ENCODE measurements around the gene UBAP2. TPM values are rescaled to one million over a fixed set of nuclear protein-coding genes. Genes with fewer than 3 reads are reported as not detected.
"Not testable (repeated sequence)": the region's sequence is repeated elsewhere in the genome, so short reads cannot be mapped to it uniquely, and the experiment has no call there.

UBAP2 gene
- polyA plus RNA-seq, 1 donor (not counting 4 experiments of a cell fraction or from before 2014, with no cell fraction given), result 16.3 TPM

DNA sequence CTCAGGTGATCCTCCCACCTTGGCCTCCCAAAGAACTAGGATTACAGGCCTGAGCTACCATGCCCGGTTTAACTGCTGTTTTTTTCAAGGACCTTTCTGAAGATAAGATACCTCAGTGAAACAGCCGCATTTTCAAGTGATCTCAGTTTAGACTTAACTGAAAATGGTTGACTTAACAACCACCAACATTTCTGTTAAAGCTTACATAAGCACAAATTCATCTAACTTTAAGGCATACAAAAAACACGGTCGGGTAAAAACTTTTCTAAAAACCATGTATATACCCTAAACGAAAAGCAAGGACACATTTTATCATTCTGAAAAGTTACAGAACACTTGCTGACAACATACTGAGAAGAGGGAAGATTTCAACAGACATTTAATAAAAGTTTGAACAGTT, 22.9 kb downstream of the UBAP2 start:
- no peak overlapping the region for H3K4me2 ChIP-seq (ENCODE audit: control insufficient read depth, extremely low read depth, insufficient read depth, low read depth, low read length)
- H3K27ac ChIP-seq (ENCODE audit: control insufficient read depth, insufficient read depth, low read length), result no peak overlapping the region
- no peaks in the 10 kb centered on the region for H3K9me3 ChIP-seq (ENCODE audit: control insufficient read depth, low read depth, low read length)
- no peaks in the 10 kb centered on the region for H3K9me1 ChIP-seq (ENCODE audit: control insufficient read depth, extremely low read depth, insufficient read depth, low read length)
- H3K27me3 ChIP-seq (ENCODE audit: control insufficient read depth, extremely low read depth, insufficient read depth, low read length), result no peaks in the 10 kb centered on the region
- H3K79me2 ChIP-seq (ENCODE audit: control insufficient read depth, insufficient read depth, low read length), result peaks cover 94% of the 10 kb centered on the region
- FAIRE-seq (no peak), DNase-seq (ENCODE audit: low read depth, low spot score) (no peak)
- dilution Hi-C loops (cut with MboI; ENCODE audit: extremely low pct_ligation_motif_present, low sequenced_read_pairs), result no loop called here
- H4K20me1 ChIP-seq (ENCODE audit: control insufficient read depth, extremely low read depth, insufficient read depth, low read length), result peaks cover 8% of the 10 kb centered on the region
- H3K4me3 ChIP-seq (ENCODE audit: control insufficient read depth in 2 of 3, extremely low read depth in 1 of 3, insufficient read depth in 2 of 3, low read depth in 1 of 3, low read length in 3 of 3), result no peak overlapping the region
- no peak overlapping the region for H3K9ac ChIP-seq (ENCODE audit: control insufficient read depth, extremely low read depth, insufficient read depth, low read length)
- H2AFZ ChIP-seq (ENCODE audit: control insufficient read depth, low read length), result no peak overlapping the region
- no peaks in the 10 kb centered on the region for H3K4me1 ChIP-seq (ENCODE audit: control insufficient read depth, extremely low read depth, insufficient read depth, low read length)
- peaks cover 2 to 17% of the 10 kb centered on the region in 2 experiments for H3K36me3 ChIP-seq (ENCODE audit: control insufficient read depth in 2 of 2, extremely low read depth in 1 of 2, insufficient read depth in 2 of 2, low read length in 2 of 2)
- TF ChIP-seq, protein P1, sequence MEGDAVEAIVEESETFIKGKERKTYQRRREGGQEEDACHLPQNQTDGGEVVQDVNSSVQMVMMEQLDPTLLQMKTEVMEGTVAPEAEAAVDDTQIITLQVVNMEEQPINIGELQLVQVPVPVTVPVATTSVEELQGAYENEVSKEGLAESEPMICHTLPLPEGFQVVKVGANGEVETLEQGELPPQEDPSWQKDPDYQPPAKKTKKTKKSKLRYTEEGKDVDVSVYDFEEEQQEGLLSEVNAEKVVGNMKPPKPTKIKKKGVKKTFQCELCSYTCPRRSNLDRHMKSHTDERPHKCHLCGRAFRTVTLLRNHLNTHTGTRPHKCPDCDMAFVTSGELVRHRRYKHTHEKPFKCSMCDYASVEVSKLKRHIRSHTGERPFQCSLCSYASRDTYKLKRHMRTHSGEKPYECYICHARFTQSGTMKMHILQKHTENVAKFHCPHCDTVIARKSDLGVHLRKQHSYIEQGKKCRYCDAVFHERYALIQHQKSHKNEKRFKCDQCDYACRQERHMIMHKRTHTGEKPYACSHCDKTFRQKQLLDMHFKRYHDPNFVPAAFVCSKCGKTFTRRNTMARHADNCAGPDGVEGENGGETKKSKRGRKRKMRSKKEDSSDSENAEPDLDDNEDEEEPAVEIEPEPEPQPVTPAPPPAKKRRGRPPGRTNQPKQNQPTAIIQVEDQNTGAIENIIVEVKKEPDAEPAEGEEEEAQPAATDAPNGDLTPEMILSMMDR (optimal IDR thresholded peaks at IDR 0.05 in 1 of 3, IDR thresholded peaks at IDR 0.05 in 1 of 3, conservative IDR thresholded peaks at IDR 0.05 in 1 of 3; ENCODE audit: extremely low read depth in 1 of 3, insufficient read depth in 2 of 3, low read length in 3 of 3), result no peak
- no peak for TF ChIP-seq EZH2 (IDR thresholded peaks at IDR 0.05; ENCODE audit: low read length)

DNA sequence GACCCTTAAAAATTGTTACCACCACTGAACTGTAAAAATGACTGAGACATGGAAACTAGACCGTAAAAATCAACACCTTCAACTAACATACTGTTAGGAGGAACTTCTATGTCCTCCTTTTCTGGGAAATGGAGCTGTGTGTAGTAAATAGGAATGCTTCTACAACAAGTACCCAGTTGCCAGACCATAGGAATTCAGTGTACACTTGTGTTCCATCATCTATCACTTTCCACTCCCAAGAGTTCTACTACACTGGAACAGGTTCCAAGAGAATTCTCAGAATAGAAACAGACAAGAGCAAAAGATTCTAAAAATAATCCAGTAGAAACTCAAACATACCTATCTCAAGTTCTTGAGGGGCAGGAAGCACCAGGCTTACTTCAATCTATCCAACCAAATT, 23.6 kb downstream of the UBAP2 start:
- no peak overlapping the region for H3K4me2 ChIP-seq (ENCODE audit: control insufficient read depth, extremely low read depth, insufficient read depth, low read depth, low read length)
- FAIRE-seq (no peak), DNase-seq (ENCODE audit: low read depth, low spot score) (no peak)
- no peak overlapping the region for H2AFZ ChIP-seq (ENCODE audit: control insufficient read depth, low read length)
- no peaks in the 10 kb centered on the region for H3K27me3 ChIP-seq (ENCODE audit: control insufficient read depth, extremely low read depth, insufficient read depth, low read length)
- peaks cover 96% of the 10 kb centered on the region for H3K79me2 ChIP-seq (ENCODE audit: control insufficient read depth, insufficient read depth, low read length)
- H3K9ac ChIP-seq (ENCODE audit: control insufficient read depth, extremely low read depth, insufficient read depth, low read length), result no peak overlapping the region
- peaks cover 2 to 17% of the 10 kb centered on the region in 2 experiments for H3K36me3 ChIP-seq (ENCODE audit: control insufficient read depth in 2 of 2, extremely low read depth in 1 of 2, insufficient read depth in 2 of 2, low read length in 2 of 2)
- H3K9me3 ChIP-seq (ENCODE audit: control insufficient read depth, low read depth, low read length), result no peaks in the 10 kb centered on the region
- no peak overlapping the region for H3K4me3 ChIP-seq (ENCODE audit: control insufficient read depth in 2 of 3, extremely low read depth in 1 of 3, insufficient read depth in 2 of 3, low read depth in 1 of 3, low read length in 3 of 3)
- H4K20me1 ChIP-seq (ENCODE audit: control insufficient read depth, extremely low read depth, insufficient read depth, low read length), result peaks cover 12% of the 10 kb centered on the region
- H3K9me1 ChIP-seq (ENCODE audit: control insufficient read depth, extremely low read depth, insufficient read depth, low read length), result no peaks in the 10 kb centered on the region
- no peak overlapping the region for H3K27ac ChIP-seq (ENCODE audit: control insufficient read depth, insufficient read depth, low read length)
- dilution Hi-C loops (cut with MboI; ENCODE audit: extremely low pct_ligation_motif_present, low sequenced_read_pairs), result no loop called here
- TF ChIP-seq EZH2 (IDR thresholded peaks at IDR 0.05; ENCODE audit: low read length), result no peak
- TF ChIP-seq, protein P1 (optimal IDR thresholded peaks at IDR 0.05 in 1 of 3, IDR thresholded peaks at IDR 0.05 in 1 of 3, conservative IDR thresholded peaks at IDR 0.05 in 1 of 3; ENCODE audit: extremely low read depth in 1 of 3, insufficient read depth in 2 of 3, low read length in 3 of 3), result no peak
- H3K4me1 ChIP-seq (ENCODE audit: control insufficient read depth, extremely low read depth, insufficient read depth, low read length), result no peaks in the 10 kb centered on the region

DNA sequence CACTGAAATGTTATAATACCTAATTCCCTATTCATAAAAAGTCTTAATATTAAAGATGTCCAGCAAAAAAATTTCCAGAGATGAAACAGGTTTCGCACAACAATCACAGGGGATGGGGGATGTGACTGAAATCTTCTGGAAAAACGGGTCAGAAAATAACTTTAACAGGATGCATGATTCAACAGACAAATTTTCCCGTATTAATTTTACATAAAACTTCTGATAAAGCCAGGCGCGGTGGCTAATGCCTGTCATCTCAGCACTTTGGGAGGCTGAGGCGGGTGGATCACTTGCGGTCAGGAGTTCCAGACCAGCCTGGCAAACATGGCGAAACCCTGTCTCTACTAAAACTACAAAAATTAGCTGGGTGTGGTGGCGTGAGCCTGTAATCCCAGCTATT, 24.2 kb downstream of the UBAP2 start:
- FAIRE-seq; H2AFZ ChIP-seq (ENCODE audit: control insufficient read depth, low read length); H3K27ac ChIP-seq (ENCODE audit: control insufficient read depth, insufficient read depth, low read length); DNase-seq (ENCODE audit: low read depth, low spot score); H3K4me3 ChIP-seq (ENCODE audit: control insufficient read depth in 2 of 3, extremely low read depth in 1 of 3, insufficient read depth in 2 of 3, low read depth in 1 of 3, low read length in 3 of 3); H3K9ac ChIP-seq (ENCODE audit: control insufficient read depth, extremely low read depth, insufficient read depth, low read length); H3K9me1 ChIP-seq (ENCODE audit: control insufficient read depth, extremely low read depth, insufficient read depth, low read length); H3K4me2 ChIP-seq (ENCODE audit: control insufficient read depth, extremely low read depth, insufficient read depth, low read depth, low read length); H3K4me1 ChIP-seq (ENCODE audit: control insufficient read depth, extremely low read depth, insufficient read depth, low read length); H3K9me3 ChIP-seq (ENCODE audit: control insufficient read depth, low read depth, low read length); dilution Hi-C loops (cut with MboI; ENCODE audit: extremely low pct_ligation_motif_present, low sequenced_read_pairs); H3K27me3 ChIP-seq (ENCODE audit: control insufficient read depth, extremely low read depth, insufficient read depth, low read length): not testable (repeated sequence)
- Histone ChIP-seq H3K79me2 (ENCODE audit: control insufficient read depth, insufficient read depth, low read length) (peaks cover 98% of the 10 kb centered on the region), H3K36me3 (ENCODE audit: control insufficient read depth in 2 of 2, extremely low read depth in 1 of 2, insufficient read depth in 2 of 2, low read length in 2 of 2) (peaks cover 2 to 17% of the 10 kb centered on the region in 2 experiments), H4K20me1 (ENCODE audit: control insufficient read depth, extremely low read depth, insufficient read depth, low read length) (peaks cover 12% of the 10 kb centered on the region)
